Islet of Langerhans (tissue), 1 donor: ENCODE measurements around the gene NIPSNAP2.
"Not testable (repeated sequence)": the region's sequence is repeated elsewhere in the genome, so short reads cannot be mapped to it uniquely, and the experiment has no call there.

ENCODE experiments used
- FAIRE-seq: peaks from one replicate; lab custom pipeline; 2011; peaks lifted over from hg19 to GRCh38; lab: Jason Lieb, UNC

NIPSNAP2 gene

DNA sequence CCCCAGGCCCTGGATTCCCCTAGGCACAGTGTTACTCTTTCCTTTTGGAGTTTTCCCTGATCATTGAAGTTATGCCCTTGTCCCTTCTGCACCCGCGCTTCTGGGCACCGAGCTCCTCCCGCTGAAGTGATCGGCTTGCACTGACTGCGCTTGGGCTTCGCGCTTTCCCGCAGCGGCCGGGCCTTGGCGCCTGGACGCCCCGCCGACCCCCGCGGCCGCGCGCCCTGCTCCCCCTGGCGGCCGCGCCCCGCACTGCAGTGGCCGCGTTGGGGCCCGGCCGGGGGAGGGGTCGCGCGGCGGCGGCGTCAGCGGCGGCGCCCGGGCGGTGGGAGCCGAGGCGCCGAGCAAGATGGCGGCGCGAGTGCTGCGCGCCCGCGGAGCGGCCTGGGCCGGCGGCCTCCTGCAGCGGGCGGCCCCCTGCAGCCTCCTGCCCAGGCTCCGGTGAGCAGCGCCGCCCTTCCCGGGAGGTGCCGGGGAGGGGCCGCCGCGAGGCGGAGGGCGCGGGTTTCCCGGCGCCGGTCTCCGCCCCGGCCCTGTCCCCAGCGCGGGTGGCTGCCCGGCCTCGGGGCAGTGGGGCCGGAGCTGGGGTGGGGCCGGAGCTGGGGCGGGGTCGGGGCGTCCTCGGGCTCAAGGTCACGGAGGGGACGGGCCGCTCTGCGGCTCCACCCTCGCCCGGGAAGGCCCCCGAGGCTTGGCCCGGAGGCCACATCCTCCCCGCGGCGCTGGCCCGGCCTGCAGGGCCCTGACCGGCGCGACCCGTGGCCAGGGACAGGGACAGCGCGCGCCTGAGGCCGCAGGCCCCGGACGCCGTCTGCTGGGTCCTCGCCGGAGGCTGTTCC lies at the start of gene NIPSNAP2:
Gene NIPSNAP2 (plus strand): TSS at position 325 of the 839 bp plus-strand sequence. CDS start 25 bp downstream, at position 350.
- FAIRE-seq: no peak

DNA sequence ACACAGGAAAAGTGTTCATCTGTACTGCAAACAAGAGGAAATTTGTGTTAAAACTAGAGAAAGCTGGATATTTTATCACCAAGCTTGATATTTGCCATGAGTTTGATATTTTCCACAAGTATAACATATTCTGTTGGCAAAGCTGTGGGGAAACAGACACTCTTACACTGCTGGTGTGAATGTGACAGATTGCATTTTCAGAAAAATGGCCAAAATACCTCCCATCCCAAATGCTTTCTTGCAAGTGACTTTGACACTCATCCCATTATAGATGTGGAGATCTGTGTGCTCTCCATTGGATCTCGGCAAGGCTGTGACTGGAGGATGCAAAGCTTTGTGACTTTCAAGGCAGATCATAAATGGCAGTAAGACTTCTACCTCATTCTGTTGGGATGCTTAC lies 46.6 kb upstream of the NIPSNAP2 start:
- no peak for FAIRE-seq

DNA sequence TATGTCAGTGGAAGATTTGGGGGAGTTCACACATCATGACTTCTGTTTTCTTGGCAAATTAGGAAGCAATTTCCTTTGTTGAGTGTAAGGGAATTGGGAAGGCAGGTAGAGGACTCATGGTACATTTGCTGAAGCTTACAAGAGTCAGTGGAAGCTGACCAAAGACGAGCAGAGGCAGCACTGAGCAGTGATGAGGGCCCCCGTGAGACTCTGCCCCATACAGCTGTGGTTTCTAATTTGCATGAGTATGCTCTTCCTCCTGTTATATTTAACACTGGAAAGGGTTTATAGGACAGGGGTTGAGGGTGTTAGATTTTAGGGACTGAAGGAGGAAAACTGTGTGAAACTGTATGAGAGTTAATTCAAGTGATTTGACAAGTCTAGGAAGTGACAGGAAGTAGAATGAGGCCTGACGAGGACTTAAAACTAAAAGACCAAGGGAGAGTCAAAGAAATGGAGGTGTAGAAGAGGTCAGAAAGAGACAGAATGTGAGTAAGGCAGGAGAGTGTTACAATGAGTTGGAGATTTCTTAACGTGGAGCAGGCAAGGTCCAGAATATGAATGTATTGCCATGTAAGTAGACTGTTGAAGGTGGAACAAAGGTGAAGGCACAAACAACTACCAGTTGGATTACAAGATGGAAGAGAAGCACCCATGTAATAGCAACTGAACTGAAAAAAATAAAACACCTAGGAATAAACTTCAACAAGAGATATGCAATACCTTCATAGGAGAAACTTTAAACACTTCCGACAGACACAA lies 36.2 kb upstream of the NIPSNAP2 start:
- no peak for FAIRE-seq

DNA sequence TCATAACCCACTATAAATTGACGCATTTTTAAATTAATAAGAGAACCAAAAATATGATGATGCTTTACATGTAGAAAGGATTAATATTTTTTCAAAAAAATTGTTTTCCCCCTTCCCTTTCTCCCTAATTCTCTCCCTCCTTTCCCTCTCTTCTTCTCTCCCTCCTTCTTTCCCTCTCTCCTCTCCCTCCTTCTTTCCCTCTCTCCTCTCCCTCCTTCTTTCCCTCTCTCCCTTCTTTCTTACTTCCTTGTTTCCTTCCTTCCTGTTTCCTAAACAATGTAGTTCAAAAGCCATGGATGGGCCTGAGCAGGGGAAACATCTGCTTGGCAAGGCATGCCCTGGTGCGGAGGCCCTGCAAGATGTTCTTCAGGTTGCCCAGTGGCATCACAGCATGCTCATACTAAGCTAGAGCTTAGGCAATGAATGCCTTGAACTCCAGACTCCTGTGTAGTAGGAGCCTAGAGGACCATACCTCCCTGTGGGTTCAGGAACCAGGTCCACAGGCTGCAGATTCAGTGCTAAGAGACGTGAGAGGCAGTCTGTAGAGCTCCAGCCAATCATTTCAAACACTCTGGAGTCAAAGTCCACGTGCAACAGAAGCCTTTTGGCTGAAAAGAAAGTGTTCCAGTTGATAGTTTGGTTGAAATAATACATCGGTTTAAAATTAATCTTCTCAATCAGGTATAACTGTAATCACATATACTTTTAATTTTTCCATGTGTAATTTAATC lies 32.8 kb upstream of the NIPSNAP2 start:
- FAIRE-seq: no peak

DNA sequence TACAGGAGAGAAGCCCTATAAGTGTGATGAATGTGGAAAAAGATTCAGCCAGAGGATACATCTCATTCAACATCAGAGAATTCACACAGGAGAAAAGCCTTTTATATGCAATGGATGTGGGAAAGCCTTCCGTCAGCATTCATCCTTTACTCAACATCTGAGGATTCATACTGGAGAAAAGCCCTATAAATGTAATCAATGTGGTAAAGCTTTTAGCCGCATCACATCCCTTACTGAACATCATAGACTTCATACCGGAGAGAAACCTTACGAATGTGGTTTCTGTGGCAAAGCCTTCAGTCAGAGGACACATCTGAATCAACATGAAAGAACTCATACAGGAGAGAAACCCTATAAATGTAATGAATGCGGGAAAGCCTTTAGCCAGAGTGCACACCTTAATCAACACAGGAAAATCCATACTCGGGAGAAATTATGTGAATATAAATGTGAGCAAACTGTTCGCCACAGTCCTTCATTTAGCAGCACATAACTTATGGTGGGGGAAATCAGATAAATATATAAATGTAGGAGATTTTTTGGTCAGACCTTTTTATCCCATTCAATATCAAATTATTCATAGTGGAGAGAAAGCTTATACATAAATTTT lies 24.8 kb upstream of the NIPSNAP2 start:
- no peak for FAIRE-seq

DNA sequence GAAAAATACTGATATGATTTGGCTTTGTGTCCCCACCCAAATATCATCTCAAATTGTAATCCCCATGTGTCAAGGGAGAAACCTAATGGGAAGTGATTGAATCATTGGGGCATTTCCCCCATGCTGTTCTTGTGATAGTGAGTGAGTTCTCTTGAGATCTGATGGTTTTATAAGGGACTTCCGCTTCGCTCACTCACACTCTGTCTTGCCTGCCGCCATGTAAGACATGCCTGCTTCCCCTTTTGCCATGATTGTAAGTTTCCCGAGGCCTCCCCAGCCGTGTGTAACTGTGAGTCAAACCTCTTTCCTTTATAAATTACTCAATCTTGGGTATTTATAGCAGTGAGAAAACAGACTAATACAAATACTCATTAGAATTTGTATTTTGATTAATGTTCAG lies 17.8 kb upstream of the NIPSNAP2 start:
- no peak for FAIRE-seq

DNA sequence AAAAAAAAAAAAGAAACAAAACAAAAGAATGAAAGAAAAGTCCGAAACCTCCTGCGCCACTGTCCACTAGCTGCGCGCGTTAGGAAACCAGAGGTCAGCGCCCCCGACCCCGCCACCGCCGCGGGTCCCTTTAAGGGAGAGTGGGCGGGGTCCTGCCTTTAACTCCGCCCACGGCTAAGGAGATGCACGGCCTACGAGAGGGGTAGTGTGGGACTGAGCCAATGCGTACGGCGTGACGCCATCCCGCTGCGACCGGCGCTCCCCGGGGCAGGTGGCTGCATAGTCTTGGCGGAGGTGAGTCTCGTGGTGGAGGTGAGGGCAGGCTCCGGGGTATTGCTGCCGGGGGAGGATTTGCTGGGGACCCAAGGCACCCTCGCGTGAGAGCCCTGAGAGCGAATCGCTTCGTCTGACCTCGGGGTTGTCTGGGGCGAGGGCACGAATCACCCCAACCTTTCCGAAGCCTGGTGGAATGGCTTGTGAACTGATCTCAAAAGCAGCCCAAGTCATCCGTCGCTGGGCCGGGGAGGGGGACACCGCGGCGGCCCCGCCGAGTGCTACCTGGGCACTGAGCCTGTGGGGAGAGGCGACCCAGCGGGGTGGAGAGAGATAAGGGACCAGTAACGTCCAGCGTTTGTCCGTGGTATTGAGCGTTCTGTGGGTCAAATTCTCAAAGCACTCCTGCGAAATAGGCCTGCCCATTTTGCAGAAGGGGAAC lies 12.6 kb upstream of the NIPSNAP2 start, which contains the start of gene MRPS17:
Gene MRPS17 (plus strand): TSS at position 241 of the 715 bp plus-strand sequence. CDS start 1,319 bp downstream, outside the sequence.
- no peak for FAIRE-seq

DNA sequence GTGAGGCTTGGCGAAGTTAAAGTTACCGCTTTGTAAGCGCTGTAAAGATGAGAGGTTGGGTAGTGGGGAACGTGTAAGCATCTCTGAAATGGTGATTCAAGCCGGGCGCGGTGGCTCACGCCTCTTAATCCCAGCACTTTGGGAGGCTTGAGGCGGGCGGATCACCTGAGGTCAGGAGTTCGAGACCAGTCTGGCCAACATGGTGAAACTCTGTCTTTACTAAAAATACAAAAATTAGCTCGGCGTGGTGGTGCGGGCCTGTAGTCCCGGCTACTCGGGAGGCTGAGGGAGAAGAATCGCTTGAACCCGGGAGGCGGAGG lies 12.1 kb upstream of the NIPSNAP2 start:
- not testable (repeated sequence) for FAIRE-seq

DNA sequence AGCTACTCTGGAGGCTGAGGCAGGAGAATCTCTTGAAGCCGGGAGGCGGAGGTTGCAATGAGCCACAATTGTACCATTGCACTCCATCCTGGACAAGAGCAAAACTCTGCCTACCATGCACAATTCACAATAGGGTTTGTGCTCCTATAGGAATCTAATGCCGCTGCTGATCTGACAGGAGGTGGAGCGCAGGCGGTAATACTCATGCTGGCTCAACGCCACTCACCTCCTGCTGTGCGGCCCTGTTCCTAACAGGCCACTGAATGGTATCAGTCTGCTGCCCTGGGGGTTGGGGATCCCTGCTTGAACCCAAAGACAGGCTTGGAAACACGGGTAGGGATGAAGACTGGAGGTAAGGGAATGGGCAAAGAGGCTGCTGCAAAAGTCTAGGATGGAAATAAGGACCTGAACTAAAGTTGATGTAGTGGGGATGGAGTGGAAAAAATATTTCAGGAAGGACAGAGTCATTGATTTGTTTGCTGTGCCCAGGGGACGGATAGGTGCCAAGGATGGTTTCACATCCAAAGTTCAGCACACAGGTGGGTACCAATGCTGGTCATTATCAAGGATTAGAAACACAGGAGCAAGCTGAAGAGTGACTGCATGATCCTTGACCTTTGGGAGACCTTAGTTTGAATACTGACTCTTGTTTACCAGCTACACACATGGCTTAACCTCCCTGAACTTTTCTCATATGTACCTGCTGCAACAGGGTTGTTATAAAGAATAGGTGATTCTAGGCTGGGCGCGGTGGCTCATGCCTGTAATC lies 10.5 kb upstream of the NIPSNAP2 start:
- FAIRE-seq: no peak

DNA sequence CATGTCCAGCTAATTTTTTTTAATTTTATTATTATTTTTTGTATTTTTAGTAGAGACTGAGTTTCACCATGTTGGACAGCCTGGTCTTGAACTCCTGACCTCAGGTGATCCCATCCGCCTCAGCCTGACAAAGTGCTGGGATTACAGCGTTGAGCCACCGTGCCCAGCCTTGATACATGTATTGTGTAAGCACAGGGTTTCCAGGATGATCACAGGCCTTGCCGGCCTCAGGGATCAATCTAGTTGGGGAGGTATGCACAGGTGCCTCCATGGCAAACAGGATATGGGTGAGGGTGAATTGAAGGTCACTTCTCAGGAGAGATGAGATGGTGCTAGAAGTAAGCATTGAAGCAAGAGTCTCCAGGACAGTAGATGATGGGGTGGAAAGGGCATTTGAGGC lies 7.2 kb upstream of the NIPSNAP2 start:
- no peak for FAIRE-seq

DNA sequence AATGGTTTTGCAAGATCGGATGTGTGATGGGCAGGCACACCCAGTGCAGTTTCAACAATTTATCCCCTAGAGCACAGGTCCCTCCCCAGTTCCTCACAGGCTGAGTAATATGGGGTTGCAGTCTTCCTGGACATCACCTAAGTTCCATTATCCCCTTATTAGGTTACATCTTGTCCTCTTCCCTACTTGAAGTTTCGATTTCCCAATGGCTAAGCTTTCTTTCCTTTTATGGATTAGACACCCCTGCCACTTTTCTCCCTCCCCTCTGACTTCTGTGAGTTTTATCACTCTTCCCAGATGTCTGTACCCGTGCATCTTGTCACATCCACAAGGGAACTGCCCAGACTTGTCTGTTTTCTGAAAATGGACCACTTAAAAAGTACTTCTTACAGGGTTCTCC lies 2.4 kb upstream of the NIPSNAP2 start:
- no peak for FAIRE-seq

DNA sequence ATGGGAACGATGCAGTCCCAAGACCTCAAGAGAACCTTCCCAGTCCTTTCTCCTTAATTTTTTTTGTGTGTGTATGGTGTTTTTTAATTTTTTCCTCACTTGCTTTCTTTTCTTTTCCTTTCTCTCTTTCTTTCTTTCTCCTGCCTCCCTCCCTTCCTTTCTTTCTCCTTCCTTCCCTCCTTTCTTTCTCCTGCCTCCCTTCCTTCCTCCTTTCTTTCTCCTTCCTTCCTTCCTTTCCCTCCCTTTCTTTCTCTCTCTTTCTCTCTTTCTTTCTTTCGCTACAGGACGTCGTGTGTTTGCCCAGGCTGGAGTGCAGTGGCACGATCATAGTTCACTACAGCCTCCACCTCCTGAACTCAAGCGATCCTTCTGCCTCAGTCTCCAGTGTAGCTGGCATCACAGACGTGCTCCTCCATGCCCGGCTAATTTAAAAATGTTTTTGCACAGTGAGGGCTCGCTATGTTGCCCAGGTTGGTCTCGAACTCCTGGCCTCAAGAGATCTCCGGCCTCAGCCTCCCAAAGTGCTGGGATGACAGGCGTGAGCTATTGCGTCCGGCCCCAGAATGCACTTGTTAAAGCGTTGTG lies 709 bp upstream of the NIPSNAP2 start:
- no peak for FAIRE-seq

DNA sequence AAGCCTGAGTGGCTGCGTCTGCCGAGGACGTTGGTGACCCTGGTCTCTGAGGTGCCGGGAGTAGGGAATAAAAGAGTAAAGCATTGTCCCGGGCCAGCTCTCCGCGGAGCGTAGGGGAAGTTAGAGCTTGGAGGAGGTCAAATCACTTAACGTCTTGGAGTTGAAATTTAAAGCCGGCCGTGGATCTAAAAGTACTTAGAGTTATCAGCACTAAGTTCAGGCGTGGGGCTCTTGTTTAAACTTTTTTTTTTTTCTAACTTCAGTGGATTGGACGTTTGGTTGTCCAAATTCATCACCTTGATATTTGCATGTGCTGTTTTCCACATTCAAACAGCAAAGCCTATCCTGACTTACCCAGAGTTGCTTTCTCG lies 700 bp downstream of the NIPSNAP2 start:
- FAIRE-seq: no peak

DNA sequence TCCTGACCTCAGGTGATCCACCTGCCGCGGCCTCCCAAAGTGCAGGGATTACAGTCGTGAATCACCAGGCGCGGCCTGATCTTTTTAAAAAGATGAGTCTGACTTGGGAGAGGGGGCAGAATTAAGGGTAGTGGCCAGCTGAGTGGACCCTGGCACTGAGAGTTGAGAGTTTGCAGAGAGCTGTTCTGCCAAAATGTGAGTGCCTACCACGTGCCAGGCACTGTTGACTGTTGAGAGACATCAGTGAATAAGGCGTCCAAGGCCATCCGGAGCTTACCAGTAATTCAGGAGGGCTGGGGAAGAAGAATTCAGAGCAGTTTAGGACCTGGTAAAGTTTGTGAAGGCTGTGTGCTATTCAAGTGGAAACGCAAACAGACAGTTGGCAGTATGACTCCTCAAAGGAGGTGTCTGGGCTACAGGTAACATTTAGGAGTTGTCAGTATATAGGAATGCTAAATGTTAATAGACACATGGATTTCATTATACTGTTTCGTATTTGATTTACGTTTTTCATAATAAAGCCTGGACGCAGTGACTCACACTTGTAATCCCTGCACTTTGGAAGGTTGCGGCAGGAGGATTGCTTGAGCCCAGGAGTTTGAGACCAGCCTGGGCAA lies 1.5 kb downstream of the NIPSNAP2 start:
- FAIRE-seq: no peak

DNA sequence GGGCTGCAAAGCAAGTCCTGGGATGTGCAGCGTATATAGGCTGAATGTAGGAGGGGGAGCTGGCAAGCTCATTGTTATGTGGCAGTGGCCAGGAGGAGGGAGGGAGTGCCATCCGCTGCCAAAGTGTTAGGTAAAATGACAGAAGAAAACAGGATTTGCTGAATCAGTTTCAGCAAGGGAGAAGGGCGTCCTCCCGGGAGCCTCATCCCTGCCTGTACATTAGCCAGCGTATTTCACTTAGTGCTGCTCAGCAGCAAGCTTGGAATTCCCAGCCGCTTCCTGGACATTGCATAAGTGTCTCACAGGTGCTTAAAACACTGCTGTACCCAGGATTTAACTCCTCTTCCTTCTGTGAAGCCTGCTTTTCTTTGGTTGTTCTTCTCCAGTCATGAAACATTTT lies 2.5 kb downstream of the NIPSNAP2 start:
- no peak for FAIRE-seq

DNA sequence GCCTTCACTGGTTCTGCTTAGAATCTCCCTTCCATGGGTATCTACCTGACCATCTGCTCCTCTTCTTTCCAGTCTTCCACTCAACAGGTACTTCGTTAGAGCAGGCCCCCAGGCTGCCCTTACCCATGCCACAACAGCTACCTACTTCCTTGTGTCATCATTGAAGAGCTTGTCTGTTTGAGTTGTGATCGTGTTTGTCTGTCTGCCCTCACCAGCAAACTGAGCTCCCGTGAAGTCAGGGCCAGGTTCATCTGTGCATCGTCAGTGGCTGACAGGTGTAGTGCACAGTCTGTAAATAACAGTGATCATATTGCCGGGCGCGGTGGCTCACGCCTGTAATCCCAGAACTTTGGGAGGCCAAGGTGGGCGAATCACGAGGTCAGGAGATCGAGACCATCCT lies 5.0 kb downstream of the NIPSNAP2 start:
- no peak for FAIRE-seq

DNA sequence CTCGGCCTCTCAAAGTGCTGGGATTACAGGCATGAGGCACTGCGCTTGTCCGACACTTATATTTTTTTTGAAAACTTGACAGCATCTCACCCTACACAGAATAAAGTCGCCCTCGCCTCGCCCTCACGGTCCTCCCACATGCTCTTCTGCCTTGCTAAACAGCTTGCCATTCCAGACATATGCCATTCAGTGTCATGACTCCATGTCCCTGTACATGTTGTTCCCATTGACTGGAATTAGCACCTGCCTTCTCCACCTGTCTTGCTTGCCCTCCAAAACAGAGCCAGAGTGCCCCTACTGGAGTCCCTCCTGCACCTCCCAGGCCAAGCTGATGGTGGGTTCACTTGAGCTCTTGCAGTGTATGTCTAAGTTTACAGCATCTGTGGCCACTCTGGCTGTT lies 6.2 kb downstream of the NIPSNAP2 start:
- no peak for FAIRE-seq

DNA sequence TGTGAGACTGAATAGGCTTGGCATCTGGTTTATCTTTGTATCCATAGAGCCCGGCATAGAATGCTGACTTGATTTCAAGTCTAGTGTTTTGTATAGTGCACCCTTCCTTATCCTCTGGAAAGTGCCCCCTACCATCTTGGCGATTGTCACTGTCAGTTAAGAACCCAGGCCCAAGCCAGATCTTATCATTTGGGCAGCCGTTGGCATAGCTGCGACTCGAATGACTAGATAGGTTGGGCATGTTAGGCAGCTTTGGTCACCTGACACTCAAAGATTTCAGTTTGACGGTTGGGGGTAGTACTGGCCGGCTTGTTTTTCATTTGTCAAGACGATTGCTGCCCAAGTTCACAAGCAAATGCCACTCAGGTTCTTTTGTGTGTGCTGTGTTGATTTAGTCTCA lies 6.6 kb downstream of the NIPSNAP2 start:
- FAIRE-seq: no peak

DNA sequence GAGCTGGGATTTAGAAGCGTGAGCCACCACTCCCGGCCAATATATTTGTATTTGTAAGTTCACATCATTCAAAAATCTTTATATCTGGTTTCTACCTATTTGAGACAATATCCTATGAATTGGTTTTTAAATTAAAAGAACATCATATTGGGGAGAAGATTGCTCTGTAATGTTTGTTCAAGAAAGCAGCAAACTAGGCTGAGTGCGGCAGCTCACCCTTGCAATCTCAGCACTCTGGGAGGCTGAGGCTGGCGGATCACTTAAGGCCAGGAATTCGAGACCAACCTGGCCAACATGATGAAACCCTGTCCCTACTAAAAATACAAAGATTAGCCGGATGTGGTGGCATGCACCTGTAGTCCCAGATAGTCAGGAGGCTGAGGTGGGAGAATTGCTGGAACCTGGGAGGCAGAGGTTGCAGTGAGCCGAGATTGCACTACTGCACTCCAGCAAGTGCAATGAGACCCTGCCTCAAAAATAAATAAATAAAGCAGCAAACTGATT lies 9.4 kb downstream of the NIPSNAP2 start:
- no peak for FAIRE-seq

DNA sequence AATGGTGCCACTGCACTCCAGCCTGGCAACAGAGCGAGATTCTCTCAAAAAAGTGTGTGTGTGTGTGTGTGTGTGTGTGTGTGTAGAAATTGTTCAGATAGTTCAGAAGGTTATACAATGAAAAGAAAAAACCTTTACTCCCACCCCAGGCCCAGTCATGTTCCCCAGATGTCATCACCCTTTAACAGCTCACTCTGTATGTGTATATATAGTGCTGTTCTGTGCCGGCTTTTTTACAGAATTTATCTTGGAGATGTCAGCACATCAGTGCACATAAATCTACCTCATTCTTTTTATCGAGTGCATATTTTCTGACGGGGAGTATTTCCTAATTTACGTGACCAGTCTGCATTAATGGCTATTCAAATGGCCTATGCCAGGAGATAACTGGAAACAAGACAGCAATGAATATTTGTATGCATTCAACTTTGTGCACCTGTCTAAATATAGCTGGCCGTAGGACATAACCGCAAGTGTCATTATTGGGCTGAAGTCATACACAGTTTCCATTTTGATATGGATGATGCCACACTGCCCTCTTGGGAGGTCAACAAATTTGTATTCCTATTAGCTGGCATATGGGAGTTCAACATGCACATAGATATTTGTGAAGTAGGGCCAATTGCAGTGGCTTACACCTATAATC lies 11.7 kb downstream of the NIPSNAP2 start:
- FAIRE-seq: no peak
